ENCODE results near the gene VIM.

The VIM gene

GRCh38 chr10:17228091-17229015, at the start of gene VIM:
VIM (plus strand) TSS chr10:17228241; CDS start chr10:17229423, 1,182 bp downstream.
- Histone ChIP-seq H3K27me3 (no peaks in the 10 kb centered on the region), H3K4me1 (ENCODE audit: control insufficient read depth in 1 of 2, insufficient read depth in 1 of 2, low read depth in 1 of 2, low read length in 1 of 2) (peaks cover 59 to 61% of the 10 kb centered on the region in 2 experiments), H3K9me3 (no peaks in the 10 kb centered on the region), H3K36me3 (peaks cover 29% of the 10 kb centered on the region), H3K27ac (peak within 1 kb of the TSS; percentile 93), H3K4me3 (ENCODE audit: low read depth in 1 of 2, low read length in 1 of 2) (peak within 1 kb of the TSS; percentile 90 to 94)
- peak; percentile 45 for TF ChIP-seq CTCF (IDR thresholded peaks at IDR 0.05)

GRCh38 chr10:17179002-17179401, 49.0 kb upstream of the VIM start:
- Histone ChIP-seq H3K4me1 (ENCODE audit: control insufficient read depth in 1 of 2, insufficient read depth in 1 of 2, low read depth in 1 of 2, low read length in 1 of 2) (peaks cover 4 to 22% of the 10 kb centered on the region in 2 experiments), H3K27ac (no peak overlapping the region), H3K4me3 (ENCODE audit: low read depth in 1 of 2, low read length in 1 of 2) (no peak overlapping the region), H3K9me3 (no peaks in the 10 kb centered on the region), H3K36me3 (no peaks in the 10 kb centered on the region), H3K27me3 (no peaks in the 10 kb centered on the region)
- TF ChIP-seq CTCF (IDR thresholded peaks at IDR 0.05), result no peak

- no peaks in the 10 kb centered on the region for H3K9me3 ChIP-seq
- no peak for TF ChIP-seq CTCF (IDR thresholded peaks at IDR 0.05)
- no peaks in the 10 kb centered on the region for H3K36me3 ChIP-seq
- H3K4me1 ChIP-seq (ENCODE audit: control insufficient read depth in 1 of 2, insufficient read depth in 1 of 2, low read depth in 1 of 2, low read length in 1 of 2), result peaks cover 4 to 10% of the 10 kb centered on the region in 2 experiments
- H3K27me3 ChIP-seq, result no peaks in the 10 kb centered on the region
- no peak overlapping the region for H3K4me3 ChIP-seq (ENCODE audit: low read depth in 1 of 2, low read length in 1 of 2)
- H3K27ac ChIP-seq, result no peak overlapping the region
Measured at GRCh38 chr10:17181110-17181509, 46.9 kb upstream of the VIM start.

- no peak overlapping the region for H3K4me3 ChIP-seq (ENCODE audit: low read depth in 1 of 2, low read length in 1 of 2)
- TF ChIP-seq CTCF (IDR thresholded peaks at IDR 0.05), result no peak
- H3K9me3 ChIP-seq, result no peaks in the 10 kb centered on the region
- H3K4me1 ChIP-seq (ENCODE audit: control insufficient read depth in 1 of 2, insufficient read depth in 1 of 2, low read depth in 1 of 2, low read length in 1 of 2), result peaks cover 4 to 7% of the 10 kb centered on the region in 2 experiments
- no peaks in the 10 kb centered on the region for H3K36me3 ChIP-seq
- no peak overlapping the region for H3K27ac ChIP-seq
- H3K27me3 ChIP-seq, result no peaks in the 10 kb centered on the region
Measured at GRCh38 chr10:17181751-17182150, 46.3 kb upstream of the VIM start.

GRCh38 chr10:17183110-17183509, 44.9 kb upstream of the VIM start:
- Histone ChIP-seq H3K27ac (no peak overlapping the region), H3K4me1 (ENCODE audit: control insufficient read depth in 1 of 2, insufficient read depth in 1 of 2, low read depth in 1 of 2, low read length in 1 of 2) (peaks cover 4 to 7% of the 10 kb centered on the region in 2 experiments), H3K36me3 (no peaks in the 10 kb centered on the region), H3K4me3 (ENCODE audit: low read depth in 1 of 2, low read length in 1 of 2) (no peak overlapping the region), H3K9me3 (no peaks in the 10 kb centered on the region), H3K27me3 (no peaks in the 10 kb centered on the region)
- TF ChIP-seq CTCF (IDR thresholded peaks at IDR 0.05), result no peak

Measured in neutrophil (primary cell).